Bone marrow (tissue), 2 donors: ENCODE measurements around the gene PRKACB.

Experiments
- DNase-seq, 2 donors: peaks; one replicate each; lab custom pipeline; 2025; lab: John Stamatoyannopoulos, UW

PRKACB gene

DNA sequence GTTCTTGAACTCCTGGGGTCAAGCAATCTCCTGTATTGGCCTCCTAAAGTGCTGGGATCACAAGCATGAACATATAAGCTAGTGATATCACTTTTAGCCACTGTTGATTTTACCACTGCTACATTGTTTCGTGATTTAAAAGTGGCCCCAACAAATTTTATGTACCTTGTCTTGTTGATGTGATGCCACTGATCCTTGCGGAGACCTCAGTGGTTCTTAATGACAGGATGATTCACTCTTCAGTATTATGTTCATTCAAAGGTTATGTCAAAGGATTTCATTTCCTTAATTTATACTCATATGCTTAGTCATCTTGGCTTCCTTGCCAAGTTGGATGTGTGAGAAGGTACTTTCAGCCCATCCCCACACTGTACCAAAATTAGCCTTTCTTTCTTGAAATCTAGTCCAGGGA lies 12.1 kb downstream of the PRKACB start:
- DNase-seq, result peak in 1 of 2 donors; percentile 71

- peak in 1 of 2 donors; percentile 37 for DNase-seq
These were observed 15.6 kb downstream of the PRKACB start for GRCh38 chr1:84159533-84160240.

DNA sequence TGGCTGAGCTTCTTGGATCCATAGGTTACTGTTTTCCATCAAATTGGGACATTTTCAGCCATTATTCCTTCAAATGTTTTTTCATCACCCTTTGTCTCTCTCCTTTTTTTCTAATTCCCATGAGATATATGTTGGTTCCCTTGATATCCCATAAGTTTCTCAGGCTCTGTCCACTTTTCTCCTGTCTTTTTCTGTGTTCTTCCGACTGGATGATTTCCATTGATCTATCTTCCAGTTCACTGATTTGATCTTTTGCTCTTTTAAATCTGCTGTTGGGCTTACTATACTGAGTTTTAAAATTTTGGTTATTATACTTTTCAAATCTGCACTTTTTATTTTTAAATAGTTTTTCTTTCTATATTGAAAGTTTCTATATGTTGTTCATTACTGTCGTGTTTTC lies 18.2 kb downstream of the PRKACB start:
- no peak for DNase-seq

- DNase-seq, result no peak
These were observed 19.3 kb downstream of the PRKACB start for GRCh38 chr1:84163123-84163931.

GRCh38 chr1:84164161-84164560 lies 20.1 kb downstream of the PRKACB start:
- DNase-seq, result no peak

DNA sequence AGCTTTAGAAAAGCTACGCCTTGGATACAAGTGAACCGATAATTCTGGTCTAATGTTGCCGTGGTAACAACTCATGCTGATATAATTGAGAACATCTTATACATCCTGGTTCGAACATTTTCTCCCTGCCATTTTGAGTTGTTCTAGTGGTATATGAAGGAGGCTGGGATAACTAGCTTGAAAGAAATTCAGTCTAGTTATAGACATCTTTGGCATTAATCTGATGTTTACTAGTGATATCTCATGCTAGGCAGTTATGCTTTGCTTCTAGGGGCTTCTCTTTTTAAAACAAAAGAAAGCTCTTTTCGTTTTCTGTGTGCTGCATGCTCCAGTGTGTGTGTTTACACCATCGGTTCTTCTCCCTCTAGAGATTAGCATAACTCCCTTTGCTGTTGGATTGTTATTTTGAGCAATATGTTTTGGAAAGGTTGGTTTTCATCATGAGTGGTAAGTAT lies 20.5 kb downstream of the PRKACB start:
- no peak for DNase-seq

DNA sequence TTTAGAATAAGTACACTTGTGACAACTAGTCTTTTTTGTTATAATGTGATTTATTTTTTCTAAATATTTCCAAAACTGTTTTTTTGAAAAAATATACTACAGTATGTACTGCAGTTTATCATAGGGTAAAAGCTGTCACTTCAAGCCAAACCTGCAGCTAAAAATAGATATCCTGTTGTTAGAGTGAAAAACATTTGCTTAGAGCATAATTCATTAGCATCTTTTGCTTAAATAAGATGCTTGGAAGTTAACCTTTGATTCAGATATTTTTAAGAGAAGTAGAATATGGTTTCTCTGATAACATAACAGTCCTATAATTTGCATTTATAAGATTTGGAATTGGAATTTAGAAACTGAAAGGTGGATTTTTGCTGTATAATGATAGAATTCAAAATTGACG lies 21.5 kb downstream of the PRKACB start:
- no peak for DNase-seq

GRCh38 chr1:84166797-84167196 lies 22.7 kb downstream of the PRKACB start:
- no peak for DNase-seq

- DNase-seq, result no peak
These were observed 24.7 kb downstream of the PRKACB start for GRCh38 chr1:84168783-84169182.

- DNase-seq, result no peak
These were observed 26.1 kb downstream of the PRKACB start for GRCh38 chr1:84170171-84170570.

DNA sequence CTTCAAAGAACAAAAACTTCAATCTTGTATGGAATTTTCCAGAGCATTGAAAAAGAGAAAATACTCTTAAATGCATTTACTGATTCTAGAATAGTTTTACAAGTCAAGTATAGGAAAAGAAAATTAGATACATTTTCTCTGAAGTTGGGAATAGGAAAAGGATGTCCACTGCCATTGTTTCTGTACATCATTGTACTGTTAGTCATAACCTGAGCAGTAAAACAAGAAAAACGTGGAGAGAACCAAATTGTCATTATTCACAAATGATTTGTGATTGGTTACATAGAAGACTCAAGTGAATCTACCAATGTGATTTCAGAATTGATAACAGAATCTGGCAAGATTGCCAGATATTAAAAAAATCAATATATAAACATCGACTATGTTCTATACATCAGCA lies 27.4 kb downstream of the PRKACB start:
- no peak for DNase-seq

DNA sequence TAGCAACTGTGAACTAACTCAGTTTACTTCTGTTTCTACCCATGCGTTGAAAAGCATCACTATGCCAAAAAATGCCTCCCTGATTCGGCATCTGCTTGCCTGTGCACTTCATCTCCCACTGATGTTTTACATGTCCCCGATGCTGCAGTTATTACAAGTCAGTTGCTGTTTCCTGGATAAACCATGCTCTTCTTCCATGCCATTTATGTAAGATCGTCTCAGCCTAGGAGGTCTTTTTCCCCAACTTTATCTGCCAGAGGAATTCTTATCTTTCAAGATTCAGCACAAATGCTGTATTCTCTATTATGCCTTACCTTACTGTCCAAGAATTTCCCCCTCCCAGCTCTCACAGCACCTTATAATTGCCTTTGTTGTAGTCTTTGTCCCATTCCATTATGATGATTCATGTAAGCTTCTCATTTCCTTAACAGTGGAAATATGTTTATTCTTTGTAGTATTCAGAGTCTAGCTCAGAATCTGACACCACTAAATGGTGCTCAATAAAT lies 30.0 kb downstream of the PRKACB start:
- no peak for DNase-seq

DNA sequence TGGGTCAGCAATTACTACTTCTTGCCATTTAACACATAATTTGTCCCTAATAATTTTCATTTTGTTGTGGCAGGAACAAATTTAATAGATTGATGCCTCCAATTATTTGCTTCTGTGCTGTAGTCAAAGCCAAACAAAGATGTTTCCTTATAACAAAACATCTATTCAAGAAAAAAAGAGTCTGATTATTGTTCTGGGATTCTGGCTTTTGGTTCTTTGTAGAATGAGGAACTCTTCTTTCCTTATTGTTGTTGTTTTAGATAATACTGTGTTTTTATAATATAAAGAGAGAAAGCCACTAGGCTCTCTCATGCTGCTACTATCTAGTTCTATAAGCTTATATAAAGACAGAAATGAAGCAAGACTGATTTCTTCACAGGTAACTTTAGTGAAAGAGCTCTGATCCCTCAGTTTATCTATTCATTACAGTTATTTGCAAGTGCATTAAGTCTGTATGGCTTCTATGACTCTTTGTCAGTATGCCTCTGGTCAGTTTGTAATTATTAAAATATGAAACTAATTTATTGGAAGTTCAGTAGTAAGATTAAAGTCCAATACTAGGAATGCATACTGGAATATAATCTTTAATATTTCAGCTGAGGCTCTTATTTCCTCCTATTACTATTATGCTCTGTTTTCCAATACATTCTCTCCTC lies 37.4 kb downstream of the PRKACB start:
- no peak for DNase-seq

- DNase-seq, result no peak
These were observed 46.4 kb downstream of the PRKACB start for GRCh38 chr1:84190455-84190854.

DNA sequence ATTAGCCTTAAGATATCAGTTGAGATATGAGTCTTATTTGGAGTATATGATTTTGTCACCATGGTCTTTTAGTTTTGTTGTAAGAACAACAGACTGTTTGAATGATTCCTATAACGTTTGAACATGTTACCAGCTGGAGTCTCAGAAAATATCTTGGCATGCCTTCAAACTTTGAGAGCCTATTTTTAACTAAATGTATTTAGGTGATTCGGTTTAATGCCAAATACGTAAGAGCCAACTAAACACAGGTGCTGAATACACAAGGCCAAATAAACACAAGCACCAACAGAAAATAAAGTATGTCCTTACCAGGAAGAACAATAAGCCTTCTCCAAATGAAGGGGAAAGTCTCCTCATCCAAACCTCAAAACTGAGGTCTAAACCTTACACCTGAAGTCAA lies 48.6 kb downstream of the PRKACB start:
- no peak for DNase-seq

DNA sequence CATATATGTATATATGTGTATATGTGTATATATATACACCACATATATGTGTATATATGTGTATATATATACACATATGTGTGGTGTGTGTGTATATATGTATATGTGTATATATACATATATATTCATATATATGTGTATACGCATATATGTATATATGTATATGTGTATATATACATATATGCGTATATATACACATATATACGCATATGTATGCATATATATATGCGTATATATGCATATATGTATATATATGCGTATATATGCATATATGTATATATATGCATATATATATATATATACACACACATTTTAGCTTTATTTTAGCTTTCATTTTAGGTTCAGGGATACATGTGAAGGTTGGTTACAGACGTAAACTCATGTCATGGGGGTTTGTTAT lies 54.8 kb downstream of the PRKACB start:
- no peak for DNase-seq

GRCh38 chr1:84199257-84199656 lies 55.2 kb downstream of the PRKACB start:
- DNase-seq, result no peak

DNA sequence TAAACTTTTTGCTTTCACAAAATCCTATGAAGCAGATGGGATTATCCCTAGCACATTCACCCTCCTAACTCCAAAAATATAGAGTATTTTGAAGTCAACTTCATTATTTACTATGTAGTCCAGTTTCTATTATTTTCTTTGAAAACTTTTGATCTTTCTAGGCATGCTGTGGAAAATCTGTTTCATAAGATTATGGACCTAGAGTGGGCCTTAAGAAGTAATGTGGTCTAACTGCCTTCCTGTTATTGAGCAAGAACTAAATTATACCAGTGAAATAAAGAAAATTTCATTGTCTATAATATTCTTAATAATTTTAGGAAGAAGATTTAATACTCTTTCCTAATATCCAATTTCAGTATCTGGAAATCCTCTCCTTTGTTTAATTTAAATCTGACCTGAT lies 58.1 kb downstream of the PRKACB start:
- DNase-seq, result no peak

DNA sequence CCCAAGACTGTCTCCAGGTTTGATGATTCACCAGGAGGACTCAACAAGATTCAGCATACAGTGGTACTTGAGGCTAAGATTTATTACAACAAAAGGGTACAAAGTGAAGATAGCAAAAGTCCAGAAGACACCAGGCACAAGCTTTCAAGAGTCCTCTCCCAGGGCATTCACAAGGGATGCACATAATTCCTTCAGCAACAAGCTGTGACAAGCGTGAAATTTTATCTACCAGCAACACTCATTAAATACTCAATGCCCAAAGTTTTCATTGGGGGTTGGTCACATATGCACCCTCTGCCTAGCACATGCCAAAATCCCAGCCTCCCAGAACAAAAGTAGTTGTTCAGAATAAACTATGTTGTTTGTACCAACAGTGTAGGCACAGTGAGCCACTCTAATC lies 62.3 kb downstream of the PRKACB start:
- DNase-seq, result no peak

GRCh38 chr1:84208935-84209334 lies 64.9 kb downstream of the PRKACB start:
- DNase-seq, result no peak

DNA sequence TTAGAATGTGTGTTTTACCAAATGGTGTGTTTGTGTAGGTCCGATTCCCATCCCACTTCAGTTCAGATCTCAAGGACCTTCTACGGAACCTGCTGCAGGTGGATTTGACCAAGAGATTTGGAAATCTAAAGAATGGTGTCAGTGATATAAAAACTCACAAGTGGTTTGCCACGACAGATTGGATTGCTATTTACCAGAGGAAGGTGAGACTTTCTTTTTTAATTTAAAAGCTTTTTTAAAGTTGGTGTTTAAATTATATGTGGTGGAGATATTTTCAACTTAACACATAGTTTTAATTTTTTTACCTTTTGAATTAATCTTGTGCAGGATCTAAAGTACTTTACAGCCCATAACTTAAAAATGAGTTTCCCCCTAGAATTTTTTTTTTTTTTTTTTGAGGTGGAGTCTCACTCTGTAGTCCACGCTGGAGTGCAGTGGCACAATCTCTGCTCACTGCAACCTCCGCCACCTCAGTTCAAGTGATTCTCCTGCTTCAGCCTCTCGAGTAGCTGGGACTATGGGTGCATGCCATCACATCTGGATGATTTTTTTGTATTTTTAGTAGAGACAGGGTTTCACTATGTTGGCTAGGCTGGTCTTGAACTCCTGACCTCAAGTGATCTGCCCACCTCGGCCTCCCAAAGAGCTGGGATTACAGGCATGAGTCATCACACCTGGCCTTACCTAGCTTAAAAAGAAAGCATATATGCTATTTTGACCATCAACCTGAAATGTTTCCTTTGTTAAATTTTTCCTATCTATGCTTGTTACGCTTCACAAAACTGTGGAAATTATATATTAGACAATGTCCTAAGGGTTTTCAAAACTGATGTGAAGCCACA lies 70.3 kb downstream of the PRKACB start:
- no peak for DNase-seq

- no peak for DNase-seq
These were observed 73.2 kb downstream of the PRKACB start for GRCh38 chr1:84217239-84217638.
